CD4-positive, alpha-beta T cell (primary cell): ENCODE data around the gene VSTM2L. TPM values are rescaled to one million over a fixed set of nuclear protein-coding genes. Genes with fewer than 3 reads are reported as not detected.

ENCODE experiments used
- ATAC-seq: fragments of 200-7000 bp; cut with Tn5 transposase; one replicate; pipeline ENCODE4 v1.10.0; 2022; ENCODE audit warnings: mild to moderate bottlenecking; ENCODE audit not compliant: poor library complexity
- CTCF ChIA-PET: fragments of 350-600 bp; sonication (Branson Sonifier 250); formaldehyde crosslinking; loops from one replicate; lab custom pipeline; 2021; ENCODE audit warnings: antibody characterized with exemption, inconsistent platforms; lab: Charles Lee
- POLR2A ChIA-PET: fragments of 350-600 bp; sonication (Branson Sonifier 250); formaldehyde crosslinking; loops from one replicate; lab custom pipeline; 2021; ENCODE audit warnings: antibody characterized with exemption, inconsistent platforms; lab: Charles Lee
- DNase-seq, 14 experiments: peaks; one replicate each; pipeline ENCODE4 v3.0.0-alpha.2; 2013 to 2020; ENCODE audit warnings: mixed read lengths in 2 of 14
- H3K27ac ChIP-seq, 2 donors: one replicate each; pipeline versions ENCODE4 v1.5.1 to v1.7.0; 2013; ENCODE audit warnings: low read length in 2 of 2, low read depth in 1 of 2, mild to moderate bottlenecking in 1 of 2
- H3K27me3 ChIP-seq, 2 experiments: 1 replicate in 1 of 2; 2 replicates in 1 of 2; pipeline versions ENCODE4 v1.6.1 to v1.7.0; 2013; ENCODE audit warnings: low read length in 2 of 2, control low read depth in 1 of 2, mild to moderate bottlenecking in 1 of 2, moderate library complexity in 1 of 2; ENCODE audit not compliant: insufficient read depth in 2 of 2, control insufficient read depth in 1 of 2
- H3K36me3 ChIP-seq: one replicate; pipeline ENCODE4 v1.6.1; 2013; ENCODE audit warnings: low read length, control low read depth; ENCODE audit not compliant: insufficient read depth
- H3K4me1 ChIP-seq: one replicate; pipeline ENCODE4 v1.6.1; 2013; ENCODE audit warnings: low read length, control low read depth; ENCODE audit not compliant: insufficient read depth
- H3K4me3 ChIP-seq: one replicate; pipeline ENCODE4 v1.5.1; 2013; ENCODE audit warnings: mild to moderate bottlenecking, low read length, moderate library complexity
- H3K9me3 ChIP-seq, 2 experiments: 1 replicate in 1 of 2; 2 replicates in 1 of 2; pipeline versions ENCODE4 v1.6.1 to v1.7.0; 2013; ENCODE audit warnings: low read length in 2 of 2, mild to moderate bottlenecking in 2 of 2, control low read depth in 1 of 2, moderate library complexity in 1 of 2; ENCODE audit not compliant: control insufficient read depth in 1 of 2, insufficient read depth in 1 of 2
- H3K27ac Mint-ChIP-seq: one replicate; pipeline ENCODE4 v1.8.0; 2020; ENCODE audit warnings: mixed read lengths
- H3K27me3 Mint-ChIP-seq: one replicate; pipeline ENCODE4 v1.8.0; 2021; ENCODE audit warnings: mixed read lengths
- H3K36me3 Mint-ChIP-seq: one replicate; pipeline ENCODE4 v1.8.0; 2021; ENCODE audit warnings: low read depth, mixed read lengths
- H3K4me1 Mint-ChIP-seq: one replicate; pipeline ENCODE4 v1.8.0; 2021; ENCODE audit warnings: low read depth, mixed read lengths
- H3K4me3 Mint-ChIP-seq: one replicate; pipeline ENCODE4 v1.8.0; 2020; ENCODE audit warnings: mild to moderate bottlenecking, mixed read lengths
- H3K9me3 Mint-ChIP-seq: one replicate; pipeline ENCODE4 v1.8.0; 2020; ENCODE audit warnings: mixed read lengths
- CTCF ChIP-seq: fragments of 200-600 bp; IDR thresholded peaks from one replicate; pipeline ENCODE4 v1.8.0; 2022; ENCODE audit warnings: antibody characterized with exemption, mild to moderate bottlenecking
- intact Hi-C, 2 experiments: fragments of 100-400 bp; cut with DNase I in 1 of 2; cut with micrococcal nuclease in 1 of 2; formaldehyde crosslinking; loops; one replicate each; pipeline versions ENCODE4 v1.15.1 to v1.9.0; 2023 to 2025; cut with DNase I, micrococcal nuclease
- total RNA-seq, 174 experiments: library from RNA in 2 of 174; stranded (reverse) in 2 of 174; gene quantifications; one replicate each; pipeline ENCODE4 v1.2.3 and lab custom pipeline; 2021 to 2026

The VSTM2L gene
- total RNA-seq, 2 experiments from 2014 or later: not detected

- Mint-ChIP-seq H3K4me1 (peaks cover 21% of the 10 kb centered on the region), H3K9me3 (no peaks in the 10 kb centered on the region), H3K36me3 (no peaks in the 10 kb centered on the region), H3K27me3 (peaks cover 71% of the 10 kb centered on the region), H3K4me3 (no peak overlapping the region), H3K27ac (no peak overlapping the region)
- ChIA-PET POLR2A (interaction anchor here (0.6 to 1.2 kb wide), 3 partner anchors 11 to 593 kb away, joined by 3 read pairs; no protein-coding TSS in a partner anchor), CTCF (no interaction called here)
- Histone ChIP-seq H3K27me3 (peaks cover 8 to 16% of the 10 kb centered on the region in 2 experiments), H3K36me3 (no peaks in the 10 kb centered on the region), H3K4me3 (peak overlapping the region; percentile 33), H3K27ac (no peak overlapping the region), H3K9me3 (peaks cover 0 to 13% of the 10 kb centered on the region in 2 experiments), H3K4me1 (peaks cover 11% of the 10 kb centered on the region)
- no peak for TF ChIP-seq CTCF
- intact Hi-C loops: loop anchor here in 1 of 2 experiments (5.0 kb wide), 1 partner anchor 78 kb away; no protein-coding TSS in a partner anchor
- DNase-seq: no peak
- no peak for ATAC-seq
Measured at GRCh38 chr20:37914367-37914671, 11.4 kb downstream of the VSTM2L start.

GRCh38 chr20:37914672-37915433 lies 11.9 kb downstream of the VSTM2L start:
- intact Hi-C loops: loop anchor here in 1 of 2 experiments (5.0 kb wide), 1 partner anchor 77 kb away; no protein-coding TSS in a partner anchor
- Mint-ChIP-seq H3K27ac (peak overlapping the region; percentile 62), H3K9me3 (no peaks in the 10 kb centered on the region), H3K4me1 (peaks cover 21% of the 10 kb centered on the region), H3K4me3 (peak overlapping the region; percentile 77), H3K27me3 (peaks cover 71% of the 10 kb centered on the region), H3K36me3 (no peaks in the 10 kb centered on the region)
- Histone ChIP-seq H3K27me3 (peaks cover 8 to 16% of the 10 kb centered on the region in 2 experiments), H3K4me1 (peaks cover 11% of the 10 kb centered on the region), H3K36me3 (no peaks in the 10 kb centered on the region), H3K27ac (no peak overlapping the region), H3K9me3 (peaks cover 0 to 13% of the 10 kb centered on the region in 2 experiments), H3K4me3 (peak overlapping the region; percentile 33)
- no peak for TF ChIP-seq CTCF
- DNase-seq (peak in 10 of 14 experiments; percentile 5 to 32 (median 20)), ATAC-seq (peak; percentile 43)
- ChIA-PET CTCF (no interaction called here), POLR2A (interaction anchor here (0.6 to 1.2 kb wide), 3 partner anchors 11 to 592 kb away, joined by 3 read pairs; no protein-coding TSS in a partner anchor)

GRCh38 chr20:37915434-37915787 lies 12.5 kb downstream of the VSTM2L start:
- Histone ChIP-seq H3K27ac (no peak overlapping the region), H3K9me3 (peaks cover 0 to 13% of the 10 kb centered on the region in 2 experiments), H3K4me3 (no peak overlapping the region), H3K27me3 (peaks cover 8 to 16% of the 10 kb centered on the region in 2 experiments), H3K36me3 (no peaks in the 10 kb centered on the region), H3K4me1 (peaks cover 11% of the 10 kb centered on the region)
- Mint-ChIP-seq H3K36me3 (no peaks in the 10 kb centered on the region), H3K4me1 (peaks cover 21% of the 10 kb centered on the region), H3K27me3 (peaks cover 65% of the 10 kb centered on the region), H3K27ac (no peak overlapping the region), H3K4me3 (no peak overlapping the region), H3K9me3 (no peaks in the 10 kb centered on the region)
- intact Hi-C loops: no loop called here
- CTCF ChIA-PET: no interaction called here
- POLR2A ChIA-PET: interaction anchor here (1.2 kb wide), 1 partner anchor 10 kb away, joined by 3 read pairs; no protein-coding TSS in a partner anchor
- no peak for TF ChIP-seq CTCF
- ATAC-seq (no peak), DNase-seq (no peak)
